Femur (tissue), 1 donor: Measurements from ENCODE around the gene TRABD.

Experiments
- DNase-seq: peaks from one replicate; pipeline ENCODE4 v3.0.0-alpha.2; 2017

The TRABD gene

DNA sequence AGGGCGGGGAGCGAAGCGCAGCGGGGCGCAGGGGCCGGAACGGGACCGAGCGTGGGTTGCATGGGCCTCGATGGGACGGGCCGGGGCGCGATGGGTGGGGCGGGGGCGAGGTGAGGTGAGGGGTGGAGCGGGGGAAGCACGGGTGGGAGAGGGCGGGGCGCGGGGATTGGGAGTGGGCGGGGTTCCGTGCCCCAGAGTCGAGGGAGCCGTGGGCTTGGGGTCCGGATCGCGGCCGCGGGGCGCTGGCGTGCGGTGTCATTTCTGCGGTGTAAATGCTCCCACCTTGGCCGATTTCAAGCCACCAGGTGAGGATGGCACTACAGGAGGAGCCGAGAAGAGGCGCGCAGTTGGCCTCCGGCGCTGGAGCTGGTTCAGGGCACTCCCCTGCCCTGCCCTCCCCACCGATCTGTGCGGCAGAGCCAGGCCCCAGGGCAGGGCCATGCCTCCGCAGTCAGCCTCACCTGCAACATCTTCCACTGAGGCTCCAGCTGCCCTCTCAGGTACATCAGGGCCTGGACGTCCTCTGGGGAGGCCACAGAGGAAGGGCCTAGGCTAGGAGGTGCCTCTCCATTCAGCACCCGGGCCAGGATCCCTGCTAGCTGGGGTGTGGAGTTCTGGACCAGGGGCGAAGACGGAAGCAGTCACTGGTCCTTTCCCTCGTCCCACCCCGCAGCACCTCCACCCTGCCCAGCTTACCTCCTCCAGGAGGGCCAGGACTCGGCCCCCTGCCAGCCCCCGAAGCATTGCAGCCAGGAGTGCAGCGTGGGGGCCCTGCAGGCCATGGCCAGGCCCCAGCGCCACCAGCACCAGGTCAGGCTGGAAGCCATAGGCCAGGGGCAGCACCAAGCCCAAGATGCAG lies 59.7 kb downstream of the TRABD start:
- peak; percentile 26 for DNase-seq

DNA sequence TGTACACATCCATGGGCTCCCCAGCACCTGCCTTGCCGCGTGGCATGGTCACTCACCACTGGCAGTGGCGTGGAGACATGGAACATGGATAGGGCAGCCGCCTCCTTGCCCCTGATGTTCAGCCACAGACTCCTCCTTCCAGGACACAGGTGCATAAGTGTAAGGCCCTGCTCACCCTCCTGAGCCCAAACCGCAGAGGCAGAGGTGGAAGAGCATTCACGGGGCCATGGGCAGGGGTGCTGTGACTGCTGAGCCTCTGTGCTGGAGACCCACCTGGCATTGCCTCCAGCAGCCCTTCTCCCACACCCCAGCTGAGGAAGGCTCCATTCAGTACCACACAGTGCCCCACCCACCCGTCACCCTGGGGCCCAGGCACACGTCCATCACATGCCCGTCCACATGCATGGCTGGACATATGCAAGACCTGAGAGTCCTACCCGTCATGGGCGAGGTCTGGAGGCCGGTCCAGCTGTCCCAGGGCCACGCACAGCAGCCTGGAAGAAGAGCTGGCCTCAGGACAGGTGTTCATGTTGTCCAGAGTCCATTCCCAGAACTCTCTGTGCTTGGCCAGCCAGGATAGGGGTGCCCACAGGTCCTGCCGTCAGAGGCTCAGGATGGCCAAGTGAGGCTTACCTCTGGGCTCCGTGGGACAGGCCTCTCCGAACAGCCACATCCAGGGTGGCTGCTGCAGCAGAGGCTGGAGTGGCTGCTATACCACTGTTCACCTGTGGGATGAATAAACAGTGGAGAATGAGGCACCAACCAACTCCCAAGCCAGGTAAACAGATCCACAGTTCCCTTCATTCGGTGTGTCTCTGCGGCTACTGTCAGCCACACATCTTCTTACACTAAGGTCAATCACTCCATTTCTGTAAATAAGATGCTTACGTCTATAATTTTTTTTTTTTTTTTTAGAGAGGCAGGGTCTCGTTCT lies 60.8 kb downstream of the TRABD start:
- DNase-seq: no peak

DNA sequence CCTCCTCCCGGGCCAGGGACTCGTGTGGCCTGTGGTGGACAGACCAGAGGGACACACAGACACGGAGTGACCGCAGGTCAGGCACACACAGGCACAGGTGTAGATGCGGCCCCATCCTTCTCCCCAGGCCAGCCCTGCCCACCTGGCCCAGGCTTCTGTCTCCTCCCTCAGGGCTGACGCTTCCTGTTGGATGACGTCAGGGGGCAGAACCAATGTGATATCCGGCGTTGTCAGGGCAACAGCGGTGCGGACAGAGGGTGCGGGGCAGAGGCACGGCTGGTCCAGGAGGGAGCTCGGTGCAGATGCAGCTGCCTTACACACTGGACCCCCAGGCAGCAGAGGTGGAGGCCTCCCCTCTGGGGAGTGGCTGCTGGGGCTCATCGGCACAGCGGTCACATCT lies 62.0 kb downstream of the TRABD start:
- peak; percentile 52 for DNase-seq

DNA sequence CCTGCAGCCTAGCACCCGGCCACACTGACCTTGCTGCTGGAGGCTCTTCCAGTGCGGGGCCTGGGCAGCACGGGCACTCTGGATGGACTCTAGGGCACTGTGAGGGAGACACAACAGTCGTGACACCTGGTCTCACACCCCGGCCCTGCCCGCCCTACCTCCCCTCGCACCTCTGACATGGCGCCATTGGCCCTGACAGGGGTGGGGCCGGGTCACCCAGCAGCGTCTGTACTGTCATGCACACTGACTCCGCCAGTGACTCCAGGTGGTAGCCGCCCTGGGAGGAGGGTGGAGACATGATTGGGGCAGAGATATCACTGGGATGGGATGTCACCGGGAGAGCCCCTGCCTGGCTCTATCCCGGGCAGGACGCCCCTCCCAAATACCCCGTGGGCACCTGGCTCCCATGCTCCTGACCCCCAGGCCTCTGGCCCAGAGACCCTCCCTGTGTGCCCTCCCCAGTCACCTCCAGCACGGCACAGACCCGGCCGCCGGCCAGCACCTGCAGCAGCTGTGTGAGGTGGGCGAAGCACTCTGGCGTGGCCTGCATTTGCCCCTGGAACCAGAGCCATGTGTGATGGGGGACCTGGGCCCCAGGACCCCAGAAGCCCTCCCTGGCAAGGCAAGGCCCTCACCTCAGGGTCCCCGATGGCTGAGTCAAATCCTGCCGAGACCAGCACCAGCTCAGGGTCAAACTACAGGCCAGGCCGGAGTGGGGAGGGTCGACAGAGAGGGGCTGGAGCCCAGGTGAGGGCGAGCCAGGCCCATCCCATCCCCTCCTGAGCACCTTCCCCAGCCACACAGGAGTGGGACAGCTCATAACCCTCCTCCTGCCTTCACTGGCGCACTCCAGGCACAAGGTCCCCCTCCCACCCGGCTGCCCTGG lies 62.7 kb downstream of the TRABD start:
- DNase-seq: no peak
